LHCN-M2 (cell line): ENCODE data around the gene SMARCC2. TPM values are rescaled to one million over a fixed set of nuclear protein-coding genes. Genes with fewer than 3 reads are reported as not detected.
A peak's percentile ranks its signal among the peaks of the same experiment; 100 is the strongest.
"Not testable (repeated sequence)": the region's sequence is repeated elsewhere in the genome, so short reads cannot be mapped to it uniquely, and the experiment has no call there.

Experiments used
- DNase-seq: peaks from one replicate; pipeline ENCODE4 v3.0.0-alpha.2; 2012; ENCODE audit warnings: low read depth
- total RNA-seq: library from RNA; depleted of rRNA; stranded (reverse); fragments of >200 nt; gene quantifications from 2 replicates; pipeline ENCODE4 v1.2.3, GENCODE V29; 2014

SMARCC2 gene
- total RNA-seq, 1 experiment from 2014 or later = 60.4 TPM

DNA sequence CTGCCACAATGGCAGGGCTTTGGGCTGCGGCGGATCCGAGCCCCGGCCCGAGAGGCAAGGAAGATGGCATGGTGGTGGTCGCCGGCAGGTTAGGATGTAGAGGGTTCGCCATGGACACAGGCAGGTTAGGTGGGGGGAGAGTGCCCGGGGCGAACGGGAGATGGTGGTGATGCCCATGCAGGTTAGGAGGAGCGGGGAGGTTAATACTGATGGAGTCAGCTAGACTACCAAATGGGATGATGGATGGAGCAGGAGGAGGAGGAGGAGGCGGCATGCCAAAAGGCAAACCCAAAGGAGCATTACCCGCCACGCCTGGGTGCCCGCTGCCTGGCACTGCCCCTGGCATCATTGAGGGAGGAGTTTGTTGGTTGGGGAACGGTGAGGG, 24.9 kb downstream of the SMARCC2 start:
- DNase-seq = no peak

DNA sequence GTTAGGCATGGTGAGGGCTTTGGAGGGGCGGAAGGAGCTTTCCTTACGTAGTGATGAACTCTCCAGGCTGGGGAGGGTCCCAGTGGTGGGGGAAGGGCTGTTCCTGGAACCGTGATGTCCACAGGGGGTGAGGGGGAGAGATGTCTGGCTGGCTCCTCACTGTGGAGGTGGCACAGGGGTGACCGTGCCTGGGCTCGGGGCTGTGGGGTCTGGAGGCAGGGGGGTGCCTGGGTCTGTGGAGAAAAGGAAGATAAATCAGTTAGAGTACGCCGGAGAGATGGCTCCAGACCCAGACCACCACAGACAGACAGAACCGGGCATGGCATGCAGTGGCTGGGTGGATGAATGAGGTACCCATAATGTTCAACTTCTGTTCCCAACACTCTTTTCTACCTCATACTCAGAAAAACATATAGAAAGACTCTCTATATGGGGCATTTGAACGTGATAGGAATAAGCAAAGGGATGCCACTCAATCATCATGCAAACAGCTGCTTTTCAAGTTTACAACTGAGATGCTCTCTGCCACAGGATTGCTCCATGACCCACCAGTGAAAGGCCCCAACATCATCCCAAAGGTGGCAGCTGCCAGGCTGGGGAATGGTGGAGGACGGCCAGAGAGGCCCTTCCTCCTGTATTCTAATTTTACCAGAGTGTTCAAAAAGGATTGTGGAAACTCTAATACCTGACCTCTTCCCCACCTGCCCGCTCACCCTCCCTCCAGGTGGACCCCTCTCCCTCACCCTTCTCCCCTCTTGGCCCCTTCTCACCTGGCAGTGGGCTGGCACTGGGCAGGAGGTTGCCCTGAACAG, 25.5 kb downstream of the SMARCC2 start:
- peak; percentile 48 for DNase-seq

DNA sequence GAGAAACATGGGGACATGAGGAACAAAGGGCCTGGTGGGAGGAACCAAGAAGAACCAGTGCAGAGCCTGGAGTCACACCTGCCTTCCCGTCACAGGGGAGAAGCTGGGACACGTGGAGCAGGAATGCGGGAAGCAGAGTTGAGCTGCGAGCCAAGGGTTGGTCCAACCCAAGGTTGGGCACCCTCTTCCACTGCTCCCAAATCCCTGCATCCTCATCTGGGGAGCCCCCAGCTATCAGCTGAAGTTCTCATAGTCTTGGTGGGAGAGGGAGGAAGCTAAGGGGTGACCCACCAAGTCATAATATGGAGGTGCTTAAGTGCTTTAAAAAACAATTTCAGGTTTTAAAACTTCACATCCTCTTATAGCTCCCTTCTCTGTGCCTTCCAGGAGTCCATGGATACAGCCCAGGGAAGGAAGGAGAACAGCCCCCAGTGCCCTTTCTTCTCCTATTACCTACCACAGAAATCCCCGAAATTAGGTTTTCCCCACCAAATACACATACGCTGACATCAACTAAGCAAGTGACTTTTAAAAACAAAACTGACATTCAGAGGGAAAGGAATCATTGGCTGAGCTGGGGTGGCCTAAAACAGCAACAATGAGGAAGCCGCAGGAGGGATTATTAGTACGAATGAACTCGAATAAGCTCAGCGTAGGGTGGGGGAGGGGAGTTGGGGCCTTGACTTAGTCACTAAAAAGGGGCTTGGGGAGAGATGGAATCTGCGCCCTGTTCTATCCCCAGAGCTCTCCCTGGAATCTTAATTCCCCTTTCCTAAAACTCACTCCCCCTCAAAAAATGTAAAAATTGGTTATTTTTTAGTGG, 26.6 kb downstream of the SMARCC2 start:
- no peak for DNase-seq

DNA sequence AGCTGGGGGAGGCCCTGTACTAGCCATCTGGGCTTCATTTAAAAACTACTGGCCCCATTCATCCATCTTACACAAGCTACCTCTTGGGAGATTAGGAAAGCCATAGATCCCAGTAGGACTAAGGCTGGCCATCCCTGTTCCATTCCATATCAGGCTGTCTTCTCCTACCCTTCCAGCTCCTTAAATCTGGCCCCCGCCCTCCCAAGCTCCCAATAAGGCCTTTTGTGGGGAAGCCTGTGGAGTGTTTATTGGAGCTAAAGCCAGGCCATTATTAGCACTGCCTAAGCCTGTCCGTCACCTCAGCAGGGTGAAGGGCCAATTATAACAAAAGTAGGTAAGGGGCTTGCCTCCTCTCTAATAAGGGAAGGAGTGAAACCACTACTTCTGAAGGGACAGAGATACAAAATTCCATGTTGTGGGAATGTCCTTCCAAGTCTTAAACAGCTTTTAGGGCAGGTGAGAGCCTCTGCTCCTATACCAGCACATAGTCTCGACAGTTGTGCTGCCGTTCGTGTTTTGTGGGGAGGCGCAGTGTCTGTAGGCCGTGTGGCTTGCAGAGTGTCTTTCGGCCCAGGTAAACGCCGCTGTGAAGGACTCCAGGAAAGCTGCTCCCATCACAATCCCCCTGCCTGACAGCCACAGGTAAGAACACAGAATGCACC, 27.5 kb downstream of the SMARCC2 start:
- DNase-seq = no peak

DNA sequence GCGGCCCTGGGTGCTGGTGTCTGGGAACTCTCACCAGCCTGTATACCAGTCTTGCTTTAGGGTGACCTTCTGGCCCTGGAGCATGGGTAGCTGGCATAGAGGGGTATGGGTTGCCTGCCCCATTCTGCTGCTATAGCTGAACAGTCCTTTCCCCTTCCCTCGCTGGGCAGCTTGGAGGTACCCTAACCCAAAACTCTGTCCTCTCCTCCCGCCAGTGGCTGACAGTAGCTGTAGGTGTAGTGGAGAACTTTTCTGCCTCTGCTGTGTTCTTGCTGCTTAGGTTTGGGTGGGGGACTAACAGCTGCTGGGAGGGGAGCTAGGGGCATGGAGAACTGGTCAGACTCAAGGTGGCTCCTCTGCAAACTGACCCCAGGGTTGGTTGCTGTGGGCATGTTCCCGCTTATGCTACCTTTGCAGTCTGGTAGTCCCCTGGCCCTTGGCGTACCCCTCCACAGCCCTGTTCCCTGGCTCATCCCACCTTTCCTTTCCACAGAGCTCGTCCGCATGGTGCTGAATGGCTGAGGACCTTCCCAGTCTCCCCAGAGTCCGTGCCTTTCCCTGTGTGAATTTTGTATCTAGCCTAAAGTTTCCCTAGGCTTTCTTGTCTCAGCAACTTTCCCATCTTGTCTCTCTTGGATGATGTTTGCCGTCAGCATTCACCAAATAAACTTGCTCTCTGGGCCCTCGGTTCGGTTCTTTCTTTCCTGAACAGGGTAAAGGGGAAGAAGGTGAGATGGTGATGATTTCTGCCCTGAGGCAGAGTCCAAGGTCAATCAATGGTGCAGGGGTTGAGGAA, 28.2 kb downstream of the SMARCC2 start:
- no peak for DNase-seq

DNA sequence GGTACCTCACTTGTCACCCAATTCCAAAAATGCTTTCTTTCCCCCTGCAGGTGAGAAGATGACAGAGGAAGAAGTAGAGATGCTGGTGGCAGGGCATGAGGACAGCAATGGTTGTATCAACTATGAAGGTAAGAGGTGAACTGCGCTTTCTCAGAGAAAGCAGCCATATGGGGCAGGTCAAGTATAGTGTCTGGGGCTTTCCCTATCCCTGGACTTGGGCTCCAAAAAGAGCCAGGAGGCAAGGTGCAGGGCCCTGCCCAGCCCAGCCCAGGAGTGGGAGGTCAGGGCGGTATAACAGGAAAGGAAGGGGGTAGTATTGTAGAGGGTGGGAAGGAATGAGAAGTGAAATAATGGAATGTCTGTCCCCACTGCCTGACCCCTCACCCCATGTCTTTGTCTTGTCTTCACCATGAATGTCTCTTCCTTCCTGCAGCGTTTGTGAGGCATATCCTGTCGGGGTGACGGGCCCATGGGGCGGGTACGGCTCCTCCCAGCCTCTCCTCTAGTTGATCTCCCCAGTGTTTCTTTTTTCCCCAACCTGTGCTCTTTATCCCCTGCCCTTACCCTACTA, 29.0 kb downstream of the SMARCC2 start:
- peak; percentile 58 for DNase-seq

DNA sequence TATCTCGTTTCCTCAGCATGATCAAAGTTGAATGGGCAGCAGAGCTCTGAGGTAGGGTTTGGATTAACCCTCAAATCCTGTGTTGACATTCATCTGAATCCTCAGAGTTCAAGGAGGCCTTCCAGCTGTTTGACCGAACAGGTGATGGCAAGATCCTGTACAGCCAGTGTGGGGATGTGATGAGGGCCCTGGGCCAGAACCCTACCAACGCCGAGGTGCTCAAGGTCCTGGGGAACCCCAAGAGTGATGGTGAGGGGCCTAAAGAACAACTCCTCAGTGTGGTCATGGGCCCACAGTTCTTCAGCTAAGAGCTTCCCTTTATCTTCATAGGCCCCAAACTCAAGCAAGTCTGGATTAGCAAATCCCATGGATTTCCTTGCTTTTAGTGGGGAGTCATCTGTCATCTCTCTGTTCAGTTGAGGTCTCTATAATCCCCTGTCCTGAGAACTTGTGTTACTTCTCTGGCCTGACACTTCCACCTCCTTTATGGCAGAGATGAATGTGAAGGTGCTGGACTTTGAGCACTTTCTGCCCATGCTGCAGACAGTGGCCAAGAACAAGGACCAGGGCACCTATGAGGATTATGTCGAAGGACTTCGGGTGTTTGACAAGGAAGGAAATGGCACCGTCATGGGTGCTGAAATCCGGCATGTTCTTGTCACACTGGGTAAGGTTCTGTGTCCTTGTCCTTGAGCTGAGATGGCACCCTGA, 29.6 kb downstream of the SMARCC2 start:
- no peak for DNase-seq

DNA sequence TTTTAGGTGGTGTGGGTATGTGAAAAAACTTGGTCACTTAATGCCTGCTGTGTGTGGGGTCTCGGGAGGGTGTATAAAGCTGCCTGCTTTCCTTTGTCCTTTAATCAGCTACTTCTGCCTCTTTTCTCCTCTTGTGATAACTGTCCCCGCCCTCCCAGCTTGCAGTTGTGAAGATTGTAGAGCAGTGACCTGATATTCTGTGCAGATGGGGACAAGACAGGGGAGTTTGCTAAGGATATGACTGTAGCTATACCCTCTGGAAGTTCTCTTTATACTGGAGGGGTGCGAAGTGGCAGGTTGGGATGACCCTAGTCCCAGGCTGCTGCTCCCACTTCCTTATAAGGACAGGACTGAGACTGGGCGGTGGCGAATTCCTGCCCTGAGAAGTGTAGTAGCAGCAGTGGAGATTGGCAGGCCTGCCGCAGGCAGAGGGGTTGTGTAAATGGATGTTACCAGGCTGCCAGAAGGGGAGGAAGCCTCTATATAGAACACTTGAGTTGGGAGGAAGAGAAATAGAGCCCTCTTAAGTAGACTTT, 30.3 kb downstream of the SMARCC2 start:
- peak; percentile 62 for DNase-seq

DNA sequence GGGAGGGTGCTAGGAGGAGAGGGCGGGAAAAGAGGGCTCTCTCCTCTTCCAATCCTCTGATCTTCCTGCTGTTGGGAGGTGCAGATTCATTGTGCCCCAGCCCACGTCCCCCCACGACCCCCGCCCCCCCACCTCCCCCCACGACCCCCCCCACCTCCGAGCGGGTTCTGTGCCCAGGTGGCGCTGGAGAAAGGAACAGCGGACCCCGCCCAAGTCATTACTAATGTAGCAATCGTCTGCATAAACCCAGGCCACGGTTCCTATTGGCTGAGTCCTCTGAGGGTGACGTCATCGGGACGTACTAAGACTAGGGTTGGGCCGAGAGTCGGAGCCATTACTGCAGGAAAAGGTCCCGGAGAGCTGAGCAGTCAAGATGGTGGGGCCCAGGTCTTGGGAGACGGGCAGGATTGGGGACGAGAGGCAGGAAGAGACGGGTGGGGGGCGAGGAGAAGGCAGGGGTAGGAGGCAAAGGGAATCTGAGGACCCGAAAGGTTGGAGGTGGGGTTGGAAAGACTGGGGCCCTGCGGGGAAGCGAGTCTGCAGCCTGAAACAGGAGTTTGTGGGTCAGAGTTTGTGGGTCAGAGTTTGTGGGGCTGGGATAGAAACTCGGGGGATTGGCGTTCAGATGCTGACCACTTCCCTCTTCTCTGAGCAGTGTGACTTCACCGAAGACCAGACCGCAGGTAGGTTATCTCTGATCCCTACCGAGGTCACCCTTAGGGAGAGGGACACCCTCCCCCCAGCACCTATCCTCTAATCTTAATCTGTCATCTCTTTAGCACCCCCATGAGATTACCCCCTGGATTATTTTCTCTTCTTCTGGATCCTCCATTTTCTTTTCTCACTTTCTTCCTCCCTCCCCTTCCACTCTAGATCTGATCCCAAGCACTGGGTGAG, 31.0 kb downstream of the SMARCC2 start, which contains the start of gene MYL6:
Gene MYL6, plus strand, starts transcription at position 331 of the 897 bp plus-strand sequence. Its CDS starts 43 bp downstream, at position 374.
- DNase-seq = peak; percentile 98

DNA sequence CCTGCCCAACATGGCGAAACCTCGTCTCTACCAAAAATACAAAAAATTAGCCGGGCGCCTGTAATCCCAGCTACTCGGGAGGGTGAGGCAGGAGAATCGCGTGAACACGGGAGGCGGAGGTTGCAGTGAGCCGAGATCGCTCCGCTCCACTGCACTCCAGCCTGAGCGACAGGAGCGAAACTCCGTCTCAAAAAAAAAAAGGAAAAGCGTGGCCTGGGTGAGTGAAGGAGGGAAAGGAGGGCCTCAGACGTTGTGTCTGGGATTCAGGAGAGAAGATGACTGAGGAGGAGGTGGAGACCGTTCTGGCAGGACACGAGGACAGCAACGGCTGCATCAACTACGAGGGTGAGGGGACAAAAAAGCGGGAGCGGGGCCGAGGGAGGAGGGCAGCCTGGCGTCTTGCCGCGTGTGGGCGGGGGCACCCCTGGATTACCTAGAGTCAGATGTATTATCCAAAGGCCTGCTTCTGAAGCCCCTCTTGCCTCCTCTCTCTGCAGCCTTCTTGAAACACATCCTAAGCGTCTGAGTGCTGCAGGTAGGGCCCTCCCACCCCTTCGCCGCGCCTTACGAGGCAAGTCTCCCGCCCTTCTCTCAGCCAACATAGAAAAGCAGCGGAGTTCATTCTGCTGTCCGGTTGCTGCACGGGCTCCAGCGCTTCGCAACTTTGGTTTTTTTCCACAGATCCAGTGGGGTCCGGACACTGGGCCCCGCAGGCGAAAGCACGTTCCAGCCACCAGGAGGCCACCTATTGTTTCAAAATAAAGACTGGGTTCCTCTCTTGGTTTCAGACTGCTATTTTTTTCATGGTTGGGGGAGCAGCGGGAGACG, 31.9 kb downstream of the SMARCC2 start:
- DNase-seq = peak; percentile 87

DNA sequence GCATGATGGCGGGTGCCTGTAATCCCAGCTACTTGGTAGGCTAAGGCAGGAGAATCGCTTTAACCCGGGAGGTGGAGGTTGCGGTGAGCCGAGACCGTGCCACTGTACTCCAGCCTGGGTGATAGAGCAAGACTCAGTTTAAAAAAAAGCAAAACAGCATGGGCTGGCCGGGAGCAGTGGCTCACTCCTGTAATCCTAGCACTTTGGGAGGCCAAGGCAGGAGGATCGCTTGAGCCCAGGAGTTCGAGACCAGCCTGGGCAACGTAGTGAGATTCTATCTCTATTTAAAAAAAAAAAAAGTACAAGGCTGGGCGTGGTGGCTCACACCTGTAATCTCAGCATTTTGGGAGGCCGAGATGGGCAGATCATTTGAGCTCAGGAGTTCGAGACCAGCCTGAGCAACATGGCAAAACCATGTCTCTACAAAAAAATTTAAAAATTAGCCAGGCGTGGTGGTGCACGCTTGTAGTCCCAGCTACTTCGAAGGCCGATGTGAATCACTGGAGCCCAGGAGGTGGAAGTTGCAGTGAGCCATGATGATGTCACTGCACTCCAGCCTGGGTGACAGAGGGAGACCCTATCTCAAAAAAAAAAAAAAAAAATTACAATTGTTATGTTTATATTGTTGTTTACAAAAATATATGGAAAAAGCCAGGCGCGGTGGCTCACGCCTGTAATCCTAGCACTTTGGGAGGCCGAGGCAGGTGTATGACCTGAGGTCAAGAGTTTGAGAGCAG, 32.7 kb downstream of the SMARCC2 start:
- DNase-seq = not testable (repeated sequence)

DNA sequence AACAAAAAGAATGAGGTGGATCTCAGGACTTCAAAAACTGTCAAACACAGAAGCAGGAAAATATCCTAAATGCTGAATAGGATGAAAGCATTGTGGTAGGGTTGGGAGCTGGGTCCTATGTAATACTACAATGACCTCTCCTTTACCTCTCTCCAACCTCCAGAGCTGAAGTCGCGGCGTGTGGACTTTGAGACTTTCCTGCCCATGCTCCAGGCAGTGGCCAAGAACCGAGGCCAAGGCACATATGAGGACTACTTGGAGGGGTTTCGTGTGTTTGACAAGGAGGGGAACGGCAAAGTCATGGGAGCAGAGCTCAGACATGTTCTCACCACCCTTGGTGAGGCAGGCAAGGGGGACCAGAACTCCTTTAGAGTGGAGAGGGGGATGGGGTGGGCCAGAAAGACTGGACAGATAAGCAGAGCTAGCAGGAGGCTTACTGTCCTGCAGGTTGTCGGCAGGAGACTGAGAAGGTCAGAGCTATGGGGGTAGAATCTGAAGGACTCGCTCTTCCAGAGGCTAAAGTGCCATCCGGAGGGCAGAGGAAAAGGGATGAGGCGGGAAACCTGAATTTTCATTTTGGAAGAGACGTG, 33.9 kb downstream of the SMARCC2 start:
- no peak for DNase-seq

DNA sequence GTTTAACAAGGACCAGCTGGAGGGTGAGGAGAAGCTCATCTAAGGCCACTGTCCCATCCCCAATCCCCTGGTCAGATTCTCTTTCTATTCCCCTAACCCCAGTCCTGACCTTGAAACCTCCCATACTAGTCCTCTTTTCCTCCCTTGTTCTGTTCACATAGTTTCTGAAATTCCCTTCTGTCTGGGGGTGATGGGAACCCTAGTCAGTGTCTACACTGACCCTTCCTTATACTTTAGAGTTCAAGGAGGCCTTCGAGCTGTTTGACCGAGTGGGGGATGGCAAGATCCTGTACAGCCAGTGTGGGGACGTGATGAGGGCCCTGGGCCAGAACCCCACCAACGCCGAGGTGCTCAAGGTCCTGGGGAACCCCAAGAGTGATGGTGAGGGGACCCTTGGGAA, 34.5 kb downstream of the SMARCC2 start:
- DNase-seq = no peak

DNA sequence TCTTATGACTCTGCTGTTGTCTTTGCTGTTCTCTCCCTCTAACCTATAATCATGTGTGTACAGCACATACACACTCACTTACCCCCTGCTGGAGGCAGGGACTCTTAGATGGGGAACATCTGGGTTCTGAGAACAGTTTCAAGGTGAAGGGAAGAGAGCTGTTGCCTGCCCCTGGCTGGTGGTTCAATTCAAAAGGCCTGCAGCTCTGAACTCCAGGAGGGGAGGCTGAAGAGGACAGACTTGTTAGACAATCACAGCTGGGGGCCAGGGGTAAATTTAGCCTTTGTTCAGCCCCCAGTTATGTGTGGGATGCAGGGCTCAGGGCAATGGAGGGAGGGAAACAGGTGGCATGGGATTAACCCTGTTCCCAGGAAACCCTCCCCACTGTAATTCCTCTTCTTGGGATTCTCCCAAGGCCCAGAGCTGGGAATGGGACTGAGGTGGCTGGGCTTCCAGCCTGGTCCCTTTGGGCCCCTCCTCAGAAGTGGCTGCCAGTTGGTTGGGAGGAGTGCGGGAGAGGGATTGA, 35.0 kb downstream of the SMARCC2 start:
- peak; percentile 61 for DNase-seq

DNA sequence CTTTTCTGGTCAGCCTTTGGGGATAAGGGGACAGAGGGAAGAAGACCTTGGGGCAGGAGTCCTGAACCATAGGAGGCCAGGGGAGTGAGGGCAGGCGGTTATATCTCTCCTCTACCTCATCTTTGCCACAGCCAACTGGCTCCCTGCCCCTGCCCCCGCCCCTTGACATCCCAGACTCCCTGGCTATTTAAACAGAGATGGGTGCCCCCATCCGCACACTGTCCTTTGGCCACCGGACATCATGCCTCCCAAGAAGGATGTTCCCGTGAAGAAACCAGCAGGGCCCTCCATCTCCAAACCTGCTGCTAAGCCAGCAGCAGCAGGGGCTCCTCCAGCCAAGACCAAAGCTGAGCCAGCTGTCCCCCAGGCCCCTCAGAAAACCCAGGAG, 35.6 kb downstream of the SMARCC2 start:
- no peak for DNase-seq

DNA sequence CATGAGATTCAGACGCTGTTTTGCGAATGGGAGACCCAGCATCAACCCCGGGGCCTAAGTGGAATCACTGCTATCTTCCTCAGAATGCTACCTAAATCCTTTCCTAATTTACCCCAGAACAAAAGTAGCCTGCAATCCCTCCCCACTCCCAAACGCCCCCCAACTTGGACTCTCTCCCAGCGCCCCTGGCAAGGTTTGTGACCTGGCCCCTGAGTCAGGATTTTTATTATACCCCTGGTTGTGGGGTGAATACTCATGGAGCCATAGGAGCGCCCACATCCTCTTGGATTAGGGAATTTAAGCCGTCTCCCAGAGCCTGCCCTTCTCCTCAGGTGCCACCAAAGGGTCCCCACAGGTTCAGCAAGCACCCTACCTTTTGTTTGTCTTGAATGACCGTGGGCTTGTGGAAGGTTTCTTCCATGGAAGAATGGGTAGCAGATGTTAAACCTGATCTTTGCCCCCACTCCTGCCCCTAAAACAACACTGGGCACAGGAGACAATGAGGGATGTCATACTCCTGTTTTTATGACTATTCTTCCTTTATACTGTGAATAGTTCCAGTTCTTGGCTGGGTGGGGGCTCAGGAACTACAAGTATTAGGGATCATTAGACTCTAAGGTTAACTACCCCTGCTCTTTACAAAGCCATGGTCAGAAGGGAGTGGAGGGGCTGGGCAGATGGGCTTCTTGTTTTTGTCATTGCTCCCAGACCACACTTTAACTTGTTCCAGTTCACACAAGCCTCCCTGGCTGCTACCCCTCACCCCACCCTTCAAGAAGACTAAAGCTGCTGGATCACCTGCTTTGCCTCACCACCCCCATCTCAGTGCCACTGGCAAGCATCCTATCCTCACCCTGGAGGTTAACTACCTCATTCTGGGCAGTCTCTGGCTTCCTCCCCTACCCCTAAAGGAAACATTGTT, 36.3 kb downstream of the SMARCC2 start:
- DNase-seq = no peak
